SIG-M5 (cell line): ENCODE data around the gene TRANK1.
"Not testable (repeated sequence)": the region's sequence is repeated elsewhere in the genome, so short reads cannot be mapped to it uniquely, and the experiment has no call there.

Source experiments
- DNase-seq: peaks from one replicate; lab custom pipeline; 2025; lab: John Stamatoyannopoulos, UW

Gene TRANK1

GRCh38 chr3:36892457-36893136, 52.3 kb downstream of the TRANK1 start:
- DNase-seq, result no peak

- no peak for DNase-seq
These were observed 53.1 kb downstream of the TRANK1 start for GRCh38 chr3:36891701-36892160.

- DNase-seq, result not testable (repeated sequence)
These were observed 53.8 kb downstream of the TRANK1 start for GRCh38 chr3:36891097-36891496.

GRCh38 chr3:36890261-36890660, 54.6 kb downstream of the TRANK1 start:
- no peak for DNase-seq

GRCh38 chr3:36881735-36882134, 63.1 kb downstream of the TRANK1 start:
- no peak for DNase-seq

GRCh38 chr3:36879842-36880241, 65.0 kb downstream of the TRANK1 start:
- not testable (repeated sequence) for DNase-seq

GRCh38 chr3:36877930-36878685, 66.7 kb downstream of the TRANK1 start:
- DNase-seq, result no peak

- DNase-seq, result no peak
These were observed 68.5 kb downstream of the TRANK1 start for GRCh38 chr3:36876181-36876936.

- no peak for DNase-seq
These were observed 69.5 kb downstream of the TRANK1 start for GRCh38 chr3:36875397-36875796.

GRCh38 chr3:36874424-36874823, 70.4 kb downstream of the TRANK1 start:
- no peak for DNase-seq

- DNase-seq, result no peak
These were observed 73.3 kb downstream of the TRANK1 start for GRCh38 chr3:36871379-36872126.

GRCh38 chr3:36868614-36869436, 76.0 kb downstream of the TRANK1 start:
- no peak for DNase-seq

GRCh38 chr3:36867810-36868209, 77.0 kb downstream of the TRANK1 start:
- DNase-seq, result no peak

- no peak for DNase-seq
These were observed 78.5 kb downstream of the TRANK1 start for GRCh38 chr3:36866368-36866767.

GRCh38 chr3:36864180-36865053, 80.4 kb downstream of the TRANK1 start:
- no peak for DNase-seq

GRCh38 chr3:36862076-36862755, 82.6 kb downstream of the TRANK1 start:
- no peak for DNase-seq

- no peak for DNase-seq
These were observed 85.4 kb downstream of the TRANK1 start for GRCh38 chr3:36859494-36859893.

- no peak for DNase-seq
These were observed 92.8 kb downstream of the TRANK1 start for GRCh38 chr3:36852071-36852470.

GRCh38 chr3:36850743-36851142, 94.1 kb downstream of the TRANK1 start:
- DNase-seq, result no peak

- no peak for DNase-seq
These were observed 98.4 kb downstream of the TRANK1 start for GRCh38 chr3:36846406-36846805.
